Dendritic cell treated with granulocyte-macrophage colony-stimulating factor and Interleukin-4, amounts not matched to agents 40 ng/mL and 50 ng/mL, for 4 days (primary cell): ENCODE data around the gene ALDH7A1.

Source experiments
- H3K27ac Mint-ChIP-seq: one replicate; pipeline ENCODE4 v1.8.0; 2022; ENCODE audit warnings: mild to moderate bottlenecking, mixed read lengths
- H3K27me3 Mint-ChIP-seq: one replicate; pipeline ENCODE4 v1.8.0; 2022; ENCODE audit warnings: mild to moderate bottlenecking, mixed read lengths
- H3K36me3 Mint-ChIP-seq: one replicate; pipeline ENCODE4 v1.8.0; 2022; ENCODE audit warnings: low read depth, mixed read lengths
- H3K4me1 Mint-ChIP-seq: one replicate; pipeline ENCODE4 v1.8.0; 2022; ENCODE audit warnings: low read depth, mixed read lengths
- H3K4me3 Mint-ChIP-seq: one replicate; pipeline ENCODE4 v1.8.0; 2022; ENCODE audit warnings: mild to moderate bottlenecking, moderate library complexity, mixed read lengths
- H3K9me3 Mint-ChIP-seq: one replicate; pipeline ENCODE4 v1.8.0; 2022; ENCODE audit warnings: mixed read lengths
- intact Hi-C: fragments of 100-400 bp; cut with micrococcal nuclease; formaldehyde crosslinking; loops from one replicate; pipeline ENCODE4 v1.15.0; 2022

The ALDH7A1 gene

GRCh38 chr5:126516133-126516532 lies 78.9 kb downstream of the ALDH7A1 start:
- Mint-ChIP-seq H3K27ac (no peak overlapping the region), H3K9me3 (no peaks in the 10 kb centered on the region), H3K4me1 (peaks cover 8% of the 10 kb centered on the region), H3K4me3 (no peak overlapping the region), H3K27me3 (no peaks in the 10 kb centered on the region), H3K36me3 (no peaks in the 10 kb centered on the region)
- intact Hi-C loops = no loop called here

- Mint-ChIP-seq H3K4me3 (no peak overlapping the region), H3K27ac (no peak overlapping the region), H3K4me1 (peaks cover 8% of the 10 kb centered on the region), H3K36me3 (no peaks in the 10 kb centered on the region), H3K27me3 (no peaks in the 10 kb centered on the region), H3K9me3 (no peaks in the 10 kb centered on the region)
- intact Hi-C loops = no loop called here
Measured at GRCh38 chr5:126515337-126515736, 79.7 kb downstream of the ALDH7A1 start.

DNA sequence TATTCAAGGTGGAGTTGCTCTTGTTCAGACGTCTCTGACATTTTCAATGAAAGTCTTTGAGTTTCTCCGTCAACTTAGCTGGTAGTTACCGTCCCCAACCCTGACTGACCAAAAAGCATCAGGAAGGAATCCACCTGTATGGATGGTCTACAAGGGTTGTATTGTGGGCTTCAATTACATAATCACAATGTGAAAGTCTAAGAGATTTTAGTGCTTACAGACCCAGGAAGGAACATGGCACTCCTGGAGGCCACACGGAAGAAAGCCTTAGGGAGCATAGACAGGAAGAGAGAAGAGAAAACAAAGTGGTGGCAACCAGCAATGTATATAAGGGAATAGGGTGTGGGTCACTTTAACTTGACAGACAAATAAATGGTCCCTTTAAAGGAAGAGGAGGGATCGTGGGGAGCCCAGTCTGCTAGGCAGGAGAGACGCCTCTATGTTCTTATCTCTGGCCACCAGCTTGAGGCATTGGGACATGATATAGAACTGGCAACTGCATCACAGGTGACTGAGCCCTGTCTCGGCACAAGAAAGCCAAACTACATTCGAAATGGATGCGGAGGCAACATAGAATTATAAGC lies 80.4 kb downstream of the ALDH7A1 start:
- Mint-ChIP-seq H3K27ac (no peak overlapping the region), H3K4me1 (peaks cover 2% of the 10 kb centered on the region), H3K27me3 (no peaks in the 10 kb centered on the region), H3K9me3 (no peaks in the 10 kb centered on the region), H3K4me3 (no peak overlapping the region), H3K36me3 (no peaks in the 10 kb centered on the region)
- intact Hi-C loops = no loop called here

DNA sequence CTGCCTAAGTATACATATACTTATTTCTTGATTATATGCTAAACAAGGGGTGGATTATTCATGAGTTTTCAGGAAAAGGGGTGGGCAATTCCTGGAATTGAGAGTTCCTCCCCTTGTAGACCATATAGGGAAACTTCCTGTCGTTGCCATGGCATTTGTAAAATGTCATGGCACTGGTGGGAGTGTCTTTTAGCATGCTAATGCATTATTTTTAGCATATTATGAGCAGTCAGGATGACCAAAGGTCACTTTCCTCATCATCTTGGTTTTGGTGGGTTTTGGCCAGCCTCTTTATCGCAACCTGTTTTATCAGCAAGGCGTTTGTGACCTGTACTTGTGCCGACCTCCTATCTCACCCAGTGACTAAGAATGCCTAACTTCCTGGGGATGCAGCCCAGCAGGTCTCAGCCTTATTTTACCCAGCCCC lies 80.9 kb downstream of the ALDH7A1 start:
- H3K4me1 Mint-ChIP-seq = peaks cover under 1% of the 10 kb centered on the region
- H3K9me3 Mint-ChIP-seq = no peaks in the 10 kb centered on the region
- intact Hi-C loops = no loop called here
- H3K27ac Mint-ChIP-seq = no peak overlapping the region
- H3K36me3 Mint-ChIP-seq = no peaks in the 10 kb centered on the region
- no peaks in the 10 kb centered on the region for H3K27me3 Mint-ChIP-seq
- no peak overlapping the region for H3K4me3 Mint-ChIP-seq

DNA sequence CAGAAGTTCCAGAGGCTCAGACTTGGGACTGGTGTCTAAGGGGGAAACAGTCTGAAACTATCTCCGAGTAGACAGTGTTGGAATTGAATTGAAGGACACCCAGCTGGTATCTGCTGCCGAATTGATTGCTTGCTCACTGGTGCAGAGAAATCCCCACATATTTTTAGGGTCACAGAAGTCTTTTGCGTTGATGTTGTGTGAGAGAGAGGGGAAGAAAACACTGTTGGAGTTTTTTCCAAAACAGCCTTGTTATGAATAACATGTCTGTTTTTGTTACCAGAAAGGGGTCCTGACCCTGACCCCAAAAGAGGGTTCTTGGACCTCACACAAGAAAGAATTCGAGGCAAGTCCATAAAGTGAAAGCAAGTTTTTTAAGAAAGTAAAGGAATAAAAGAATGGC lies 81.3 kb downstream of the ALDH7A1 start:
- Mint-ChIP-seq H3K27me3 (no peaks in the 10 kb centered on the region), H3K4me1 (peaks cover 5% of the 10 kb centered on the region), H3K4me3 (no peak overlapping the region), H3K27ac (no peak overlapping the region), H3K9me3 (no peaks in the 10 kb centered on the region), H3K36me3 (no peaks in the 10 kb centered on the region)
- intact Hi-C loops = no loop called here

DNA sequence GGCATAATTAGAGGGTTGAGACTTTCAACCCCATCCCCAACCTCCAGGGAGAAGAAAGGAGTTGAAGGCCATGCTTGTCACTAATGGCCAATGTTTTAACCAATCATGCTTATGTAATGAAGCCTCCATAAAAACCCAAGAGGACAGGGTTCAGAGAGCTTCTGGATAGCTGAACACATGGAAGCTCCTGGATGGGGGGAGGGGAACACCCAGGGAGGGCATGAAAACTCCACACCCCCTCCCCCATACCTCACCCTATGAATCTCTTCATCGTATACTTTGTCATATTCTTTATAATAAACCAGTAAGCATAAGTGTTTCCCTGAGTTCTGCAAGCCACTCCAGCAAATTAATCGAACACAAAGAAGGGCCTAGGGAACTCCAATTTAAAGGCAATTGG lies 81.7 kb downstream of the ALDH7A1 start:
- Mint-ChIP-seq H3K9me3 (no peaks in the 10 kb centered on the region), H3K4me3 (no peak overlapping the region), H3K36me3 (no peaks in the 10 kb centered on the region), H3K27ac (no peak overlapping the region), H3K4me1 (peaks cover 9% of the 10 kb centered on the region), H3K27me3 (no peaks in the 10 kb centered on the region)
- intact Hi-C loops = no loop called here

DNA sequence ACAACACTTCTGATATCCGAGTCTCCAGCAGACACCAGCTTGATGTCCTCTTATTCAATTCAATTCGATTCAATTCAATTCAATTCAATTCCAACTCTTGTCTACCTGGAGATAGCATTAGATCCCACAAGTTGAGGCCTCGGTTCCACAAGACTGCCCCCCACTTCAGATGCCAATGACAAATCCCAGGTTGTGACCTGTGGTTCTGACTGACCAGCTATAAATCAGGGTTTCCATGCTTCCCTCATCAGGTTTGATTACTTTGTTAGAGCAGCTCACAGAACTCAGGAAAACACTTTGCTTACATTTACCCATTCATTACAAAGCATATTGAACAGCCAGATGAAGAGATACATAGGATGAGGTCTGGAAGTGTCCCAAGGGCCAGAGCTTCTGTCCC lies 82.6 kb downstream of the ALDH7A1 start:
- H3K27me3 Mint-ChIP-seq = no peaks in the 10 kb centered on the region
- intact Hi-C loops = no loop called here

DNA sequence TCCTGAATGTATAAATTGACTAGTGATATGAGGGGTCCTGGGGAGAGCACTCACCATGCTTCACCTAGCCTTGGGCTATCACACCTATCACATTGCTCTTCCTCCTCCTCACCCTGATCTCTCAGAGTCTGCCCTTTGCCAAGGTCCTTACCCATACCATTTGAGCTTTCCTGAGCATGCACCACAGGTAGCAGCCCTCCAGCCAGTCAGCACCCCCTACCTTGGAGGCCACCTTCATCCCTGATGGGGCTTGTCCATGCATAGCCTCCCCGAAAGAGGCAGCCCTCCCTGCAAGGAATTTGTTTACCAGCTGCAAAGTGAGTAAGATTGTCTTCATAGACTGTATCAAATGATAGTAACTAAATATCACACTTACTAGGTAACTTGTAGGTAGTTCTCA lies 83.1 kb downstream of the ALDH7A1 start:
- no peak overlapping the region for H3K27ac Mint-ChIP-seq
- H3K9me3 Mint-ChIP-seq = no peaks in the 10 kb centered on the region
- peaks cover 10% of the 10 kb centered on the region for H3K4me1 Mint-ChIP-seq
- no peaks in the 10 kb centered on the region for H3K27me3 Mint-ChIP-seq
- H3K4me3 Mint-ChIP-seq = no peak overlapping the region
- intact Hi-C loops = no loop called here
- no peaks in the 10 kb centered on the region for H3K36me3 Mint-ChIP-seq

More for the DNA sequence above, 82.6 kb downstream of the ALDH7A1 start:
- Mint-ChIP-seq H3K4me1 (peaks cover 10% of the 10 kb centered on the region), H3K9me3 (no peaks in the 10 kb centered on the region), H3K4me3 (no peak overlapping the region), H3K27ac (no peak overlapping the region), H3K36me3 (no peaks in the 10 kb centered on the region)

DNA sequence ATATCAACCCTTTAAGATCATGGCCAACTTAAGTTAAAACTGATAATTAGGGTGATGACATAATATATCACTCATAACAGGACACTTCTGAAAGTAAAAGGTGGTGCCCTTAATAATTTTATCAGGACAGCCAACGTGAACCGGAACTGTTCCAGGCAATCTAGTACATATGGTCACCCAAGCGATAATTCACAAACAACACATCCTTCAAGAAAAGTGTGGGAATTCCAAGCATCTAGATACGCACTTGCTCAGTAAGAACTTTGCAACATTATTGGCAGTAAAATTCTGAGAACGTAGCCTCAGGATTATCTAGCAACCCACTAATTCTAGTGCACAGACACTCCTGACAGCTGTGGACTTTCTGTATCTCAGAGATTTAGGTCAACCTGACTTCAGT lies 85.7 kb downstream of the ALDH7A1 start:
- H3K27ac Mint-ChIP-seq = no peak overlapping the region
- no peaks in the 10 kb centered on the region for H3K9me3 Mint-ChIP-seq
- peaks cover 10% of the 10 kb centered on the region for H3K4me1 Mint-ChIP-seq
- no peaks in the 10 kb centered on the region for H3K27me3 Mint-ChIP-seq
- no peaks in the 10 kb centered on the region for H3K36me3 Mint-ChIP-seq
- intact Hi-C loops = no loop called here
- H3K4me3 Mint-ChIP-seq = no peak overlapping the region

- H3K27ac Mint-ChIP-seq = no peak overlapping the region
Measured at GRCh38 chr5:126508962-126509279, 86.1 kb downstream of the ALDH7A1 start.

GRCh38 chr5:126508251-126508961 lies 86.6 kb downstream of the ALDH7A1 start:
- Mint-ChIP-seq H3K27ac (no peak overlapping the region), H3K27me3 (no peaks in the 10 kb centered on the region), H3K36me3 (no peaks in the 10 kb centered on the region), H3K4me3 (no peak overlapping the region), H3K4me1 (peaks cover 10% of the 10 kb centered on the region), H3K9me3 (no peaks in the 10 kb centered on the region)
- intact Hi-C loops = no loop called here

More at GRCh38 chr5:126508962-126509279, 86.1 kb downstream of the ALDH7A1 start:
- Mint-ChIP-seq H3K27me3 (no peaks in the 10 kb centered on the region), H3K9me3 (no peaks in the 10 kb centered on the region), H3K4me3 (no peak overlapping the region), H3K4me1 (peaks cover 10% of the 10 kb centered on the region), H3K36me3 (no peaks in the 10 kb centered on the region)
- intact Hi-C loops = no loop called here

DNA sequence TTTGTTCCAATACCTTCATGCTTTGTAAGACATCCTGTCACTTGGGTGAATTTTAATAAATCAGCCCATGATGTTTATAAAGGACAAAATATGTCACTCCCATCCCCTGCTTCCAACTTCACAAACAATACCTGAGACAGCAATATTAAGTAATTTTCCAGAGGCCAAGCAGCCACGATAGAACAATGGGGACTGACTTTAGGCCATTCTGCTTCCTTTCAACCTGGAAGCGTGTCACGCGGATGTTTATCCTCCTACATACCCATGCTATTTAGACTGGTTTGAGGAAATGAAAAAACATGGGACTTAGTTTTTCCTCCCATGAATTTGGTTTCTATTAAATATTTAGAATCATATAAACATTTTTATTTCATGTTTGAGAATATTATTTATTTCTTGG lies 88.9 kb downstream of the ALDH7A1 start:
- no peaks in the 10 kb centered on the region for H3K36me3 Mint-ChIP-seq
- H3K4me1 Mint-ChIP-seq = peaks cover 10% of the 10 kb centered on the region
- H3K9me3 Mint-ChIP-seq = no peaks in the 10 kb centered on the region
- intact Hi-C loops = no loop called here
- H3K4me3 Mint-ChIP-seq = no peak overlapping the region
- H3K27me3 Mint-ChIP-seq = no peaks in the 10 kb centered on the region
- H3K27ac Mint-ChIP-seq = no peak overlapping the region

- no peaks in the 10 kb centered on the region for H3K9me3 Mint-ChIP-seq
- no peaks in the 10 kb centered on the region for H3K36me3 Mint-ChIP-seq
- H3K4me3 Mint-ChIP-seq = no peak overlapping the region
- intact Hi-C loops = no loop called here
- H3K4me1 Mint-ChIP-seq = peaks cover 4% of the 10 kb centered on the region
- no peak overlapping the region for H3K27ac Mint-ChIP-seq
- H3K27me3 Mint-ChIP-seq = no peaks in the 10 kb centered on the region
Measured at GRCh38 chr5:126503602-126504104, 91.4 kb downstream of the ALDH7A1 start.

DNA sequence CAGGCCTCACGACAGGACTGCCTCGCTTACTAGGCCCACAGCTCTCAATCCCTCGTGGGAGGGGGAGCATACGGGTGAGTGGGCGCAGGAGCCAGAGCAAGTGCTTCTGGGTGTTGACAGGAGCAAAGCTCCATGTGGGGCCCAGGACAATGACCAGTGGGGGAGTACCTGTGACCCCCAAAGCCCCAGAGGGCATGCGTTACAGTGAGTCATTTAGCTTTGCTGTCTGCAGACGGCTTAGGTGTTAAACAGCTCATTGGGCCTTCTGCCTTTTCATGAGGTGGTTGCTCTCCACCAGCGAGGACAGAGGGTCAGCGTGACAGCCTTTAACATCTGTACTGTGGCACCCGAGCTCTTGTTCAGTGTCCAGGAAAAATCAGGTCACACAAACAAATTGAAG lies 93.6 kb downstream of the ALDH7A1 start:
- intact Hi-C loops = no loop called here
- no peaks in the 10 kb centered on the region for H3K9me3 Mint-ChIP-seq
- H3K27ac Mint-ChIP-seq = no peak overlapping the region
- no peaks in the 10 kb centered on the region for H3K27me3 Mint-ChIP-seq
- H3K4me3 Mint-ChIP-seq = no peak overlapping the region
- no peaks in the 10 kb centered on the region for H3K4me1 Mint-ChIP-seq
- no peaks in the 10 kb centered on the region for H3K36me3 Mint-ChIP-seq

GRCh38 chr5:126499853-126500342 lies 95.1 kb downstream of the ALDH7A1 start:
- no peaks in the 10 kb centered on the region for H3K36me3 Mint-ChIP-seq
- H3K4me3 Mint-ChIP-seq = no peak overlapping the region
- intact Hi-C loops = no loop called here
- H3K4me1 Mint-ChIP-seq = no peaks in the 10 kb centered on the region
- no peaks in the 10 kb centered on the region for H3K27me3 Mint-ChIP-seq
- H3K27ac Mint-ChIP-seq = no peak overlapping the region
- no peaks in the 10 kb centered on the region for H3K9me3 Mint-ChIP-seq
